GM23338 (cell line): ENCODE data around the gene SMARCA5. TPM values are rescaled to one million over a fixed set of nuclear protein-coding genes. Genes with fewer than 3 reads are reported as not detected.

ENCODE experiments used
- ATAC-seq: fragments of 200-7000 bp; cut with Tn5 transposase; 3 replicates; pipeline ENCODE4 v1.9.1; 2020
- DNase-seq: peaks from one replicate; pipeline ENCODE4 v3.0.0-alpha.2; 2015; ENCODE audit warnings: low spot score
- H2AFZ ChIP-seq: fragments of 200-600 bp; sonication (generic); 2 replicates; pipeline ENCODE4 v1.8.0; 2016; ENCODE audit warnings: antibody characterized with exemption, mild to moderate bottlenecking, moderate library complexity
- H3F3A ChIP-seq: fragments of 200-600 bp; sonication (generic); replicated peaks from 2 replicates; pipeline ENCODE4 v1.8.0; 2017; ENCODE audit warnings: antibody characterized with exemption, mixed run types, low read depth
- H3K27ac ChIP-seq: fragments of 200-600 bp; sonication (generic); 2 replicates; pipeline ENCODE4 v1.6.1; 2016; ENCODE audit warnings: low read depth
- H3K27me3 ChIP-seq: fragments of 200-600 bp; sonication (generic); 2 replicates; pipeline ENCODE4 v1.8.0; 2016; ENCODE audit warnings: mild to moderate bottlenecking, mixed run types, moderate library complexity; ENCODE audit not compliant: insufficient read depth
- H3K36me3 ChIP-seq: fragments of 200-600 bp; sonication (generic); 2 replicates; pipeline ENCODE4 v1.8.0; 2016; ENCODE audit warnings: mild to moderate bottlenecking; ENCODE audit not compliant: insufficient read depth
- H3K4me1 ChIP-seq: fragments of 200-600 bp; sonication (generic); 2 replicates; pipeline ENCODE4 v1.8.0; 2016; ENCODE audit warnings: mild to moderate bottlenecking, moderate library complexity; ENCODE audit not compliant: insufficient read depth
- H3K4me2 ChIP-seq: fragments of 200-600 bp; sonication (generic); 2 replicates; pipeline ENCODE4 v1.7.1; 2017; ENCODE audit warnings: mixed run types
- H3K4me3 ChIP-seq: fragments of 200-600 bp; sonication (generic); 2 replicates; pipeline ENCODE4 v1.6.1; 2016; ENCODE audit warnings: mixed run types
- H3K79me2 ChIP-seq: fragments of 200-600 bp; sonication (generic); replicated peaks from 2 replicates; pipeline ENCODE4 v1.8.0; 2017; ENCODE audit warnings: mild to moderate bottlenecking; ENCODE audit not compliant: insufficient read depth
- H3K9me2 ChIP-seq: fragments of 200-600 bp; sonication (generic); 2 replicates; pipeline ENCODE4 v1.8.0; 2017; ENCODE audit not compliant: insufficient read depth
- H4K20me1 ChIP-seq: fragments of 200-600 bp; sonication (generic); replicated peaks from 2 replicates; pipeline ENCODE4 v1.8.0; 2017; ENCODE audit warnings: mild to moderate bottlenecking; ENCODE audit not compliant: insufficient read depth
- H3K27ac Mint-ChIP-seq: 2 replicates; pipeline ENCODE4 v1.8.0; 2020; ENCODE audit warnings: inconsistent platforms, mild to moderate bottlenecking, moderate library complexity, mixed read lengths
- H3K27me3 Mint-ChIP-seq: 3 replicates; pipeline ENCODE4 v1.8.0; 2022; ENCODE audit warnings: low read depth, mild to moderate bottlenecking, moderate library complexity, mixed read lengths, inconsistent platforms; ENCODE audit not compliant: insufficient read depth, poor library complexity
- H3K36me3 Mint-ChIP-seq: 3 replicates; pipeline ENCODE4 v1.8.0; 2021; ENCODE audit warnings: low read depth, mild to moderate bottlenecking, inconsistent platforms, moderate library complexity, mixed read lengths
- H3K4me1 Mint-ChIP-seq: 3 replicates; pipeline ENCODE4 v1.8.0; 2020; ENCODE audit warnings: mild to moderate bottlenecking, inconsistent platforms, mixed read lengths
- H3K4me3 Mint-ChIP-seq: 3 replicates; pipeline ENCODE4 v1.8.0; 2021; ENCODE audit warnings: moderate library complexity, mild to moderate bottlenecking, inconsistent platforms, mixed read lengths
- H3K9me3 Mint-ChIP-seq: 3 replicates; pipeline ENCODE4 v1.8.0; 2020; ENCODE audit warnings: moderate library complexity, mild to moderate bottlenecking, inconsistent platforms, mixed read lengths
- CREB1 ChIP-seq: fragments of 250-450 bp; sonication (Bioruptor Pico); IDR thresholded peaks from 2 replicates; pipeline ENCODE4 v1.5.0; 2020; ENCODE audit warnings: low read depth, mild to moderate bottlenecking, moderate library complexity
- ETS1 ChIP-seq: IDR thresholded peaks from 2 replicates; pipeline ENCODE4 v1.6.1; 2016; ENCODE audit warnings: antibody characterized with exemption
- EZH2 ChIP-seq: fragments of 200-600 bp; sonication (generic); IDR thresholded peaks from one replicate; pipeline ENCODE4 v1.8.0; 2017; ENCODE audit warnings: antibody characterized with exemption, mild to moderate bottlenecking, low read depth; ENCODE audit not compliant: unreplicated experiment
- EZH2phosphoT487 ChIP-seq: fragments of 200-600 bp; sonication (generic); IDR thresholded peaks from one replicate; pipeline ENCODE4 v1.8.1; 2018; ENCODE audit warnings: antibody characterized with exemption; ENCODE audit not compliant: unreplicated experiment
- JUNB ChIP-seq: IDR thresholded peaks from one replicate; pipeline ENCODE4 v1.6.1; 2016; ENCODE audit warnings: antibody characterized with exemption; ENCODE audit not compliant: unreplicated experiment
- NANOG ChIP-seq: IDR thresholded peaks from 2 replicates; pipeline ENCODE4 v1.6.1; 2016; ENCODE audit warnings: antibody characterized with exemption, borderline replicate concordance
- POLR2AphosphoS5 ChIP-seq: IDR thresholded peaks from 2 replicates; pipeline ENCODE4 v1.6.1; 2016; ENCODE audit warnings: antibody characterized with exemption, low read depth
- STAT1 ChIP-seq: IDR thresholded peaks from one replicate; pipeline ENCODE4 v1.6.1; 2016; ENCODE audit warnings: antibody characterized with exemption; ENCODE audit not compliant: unreplicated experiment
- ZNF114 ChIP-seq: fragments of 250-450 bp; sonication (Bioruptor Pico); IDR thresholded peaks from 2 replicates; pipeline ENCODE4 v1.5.0; 2020; ENCODE audit warnings: mild to moderate bottlenecking, moderate library complexity
- ZNF331 ChIP-seq: fragments of 250-450 bp; sonication (Bioruptor Pico); IDR thresholded peaks from 2 replicates; pipeline ENCODE4 v1.5.0; 2020; ENCODE audit warnings: low read depth, mild to moderate bottlenecking, moderate library complexity
- polyA plus RNA-seq: library from polyadenylated mRNA; unstranded; fragments of >200 nt; fragmentation: Nextera tagmentation; extraction: Ambion mirVana; gene quantifications from 2 replicates; pipeline ENCODE4 v1.2.1, GENCODE V29; 2016
- total RNA-seq: library from RNA; depleted of rRNA; stranded (reverse); fragments of >200 nt; shearing (Covaris generic); gene quantifications from 2 replicates; pipeline ENCODE4 v1.2.3, GENCODE V29; 2014
- TF ChIP-seq, protein P1 (sequence below): fragments of 250-450 bp; sonication (Bioruptor Pico); IDR thresholded peaks from 2 replicates; pipeline ENCODE4 v1.5.0; 2020; ENCODE audit warnings: mild to moderate bottlenecking, moderate library complexity
- TF ChIP-seq, protein P2 (sequence below), 2 experiments: fragments of 200-600 bp in 1 of 2; sonication (generic) in 1 of 2; conservative IDR thresholded peaks; 2 replicates each; pipeline versions ENCODE4 v1.5.1 to v1.6.1; 2016 to 2017; ENCODE audit warnings: antibody characterized with exemption in 2 of 2, low read depth in 2 of 2, mild to moderate bottlenecking in 2 of 2, moderate library complexity in 1 of 2
- TF ChIP-seq, protein P3 (sequence below): IDR thresholded peaks from one replicate; pipeline ENCODE4 v1.6.1; 2018; ENCODE audit warnings: antibody characterized with exemption; ENCODE audit not compliant: unreplicated experiment

Gene SMARCA5
- total and polyA plus RNA-seq, 2 experiments from 2014 or later = 101 to 103 TPM

DNA sequence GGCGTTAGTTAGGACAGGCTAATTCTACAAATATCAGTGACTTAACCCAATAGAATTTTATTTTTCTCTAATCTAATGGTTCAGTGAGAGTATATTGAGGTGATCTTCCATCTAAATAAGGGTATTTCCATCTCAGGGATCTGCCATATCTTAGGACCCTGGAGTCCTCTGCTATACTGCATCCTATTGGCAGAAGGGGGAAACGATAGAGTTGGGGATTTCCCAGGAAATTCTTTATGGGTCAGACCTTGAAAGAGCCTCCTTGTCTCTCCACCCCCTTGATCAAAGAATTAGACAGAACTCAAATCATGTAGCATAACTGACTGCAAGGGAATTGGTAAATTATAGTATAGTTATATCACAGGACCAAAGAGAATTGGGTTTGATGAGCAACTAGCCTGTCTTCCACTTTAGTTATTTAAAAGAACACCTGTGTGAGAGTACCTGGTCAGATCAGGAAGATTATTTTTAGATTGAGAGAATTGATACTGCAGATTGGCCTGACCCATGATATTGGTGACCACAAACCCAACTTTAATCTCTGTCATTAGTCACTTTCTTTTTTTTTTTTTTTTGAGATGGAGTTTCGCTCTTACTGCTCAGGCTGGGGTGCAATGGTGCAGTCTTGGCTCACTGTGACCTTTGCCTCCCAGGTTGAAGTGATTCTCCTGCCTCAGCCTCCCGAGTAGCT lies 25.6 kb downstream of the SMARCA5 start:
- Histone ChIP-seq H3F3A (no peaks in the 10 kb centered on the region), H3K27me3 (no peaks in the 10 kb centered on the region), H3K4me3 (no peak overlapping the region), H3K4me2 (no peak overlapping the region), H3K27ac (no peak overlapping the region), H3K79me2 (peaks cover 9% of the 10 kb centered on the region; the same call in 1 of the 2 replicates), H4K20me1 (peaks cover 4% of the 10 kb centered on the region; the same call in 1 of the 2 replicates), H3K36me3 (peaks cover 90% of the 10 kb centered on the region), H3K4me1 (no peaks in the 10 kb centered on the region), H2AFZ (no peak overlapping the region), H3K9me2 (no peaks in the 10 kb centered on the region)
- Mint-ChIP-seq H3K4me3 (no peak overlapping the region), H3K36me3 (peaks cover 84% of the 10 kb centered on the region), H3K4me1 (no peaks in the 10 kb centered on the region), H3K9me3 (no peaks in the 10 kb centered on the region), H3K27ac (no peak overlapping the region), H3K27me3 (peaks cover 2% of the 10 kb centered on the region)
- ATAC-seq (no peak), DNase-seq (no peak)
- no peak for TF ChIP-seq EZH2phosphoT487
- no peak for TF ChIP-seq ZNF331 (CRISPR knock-in tag)
- TF ChIP-seq, protein P1, sequence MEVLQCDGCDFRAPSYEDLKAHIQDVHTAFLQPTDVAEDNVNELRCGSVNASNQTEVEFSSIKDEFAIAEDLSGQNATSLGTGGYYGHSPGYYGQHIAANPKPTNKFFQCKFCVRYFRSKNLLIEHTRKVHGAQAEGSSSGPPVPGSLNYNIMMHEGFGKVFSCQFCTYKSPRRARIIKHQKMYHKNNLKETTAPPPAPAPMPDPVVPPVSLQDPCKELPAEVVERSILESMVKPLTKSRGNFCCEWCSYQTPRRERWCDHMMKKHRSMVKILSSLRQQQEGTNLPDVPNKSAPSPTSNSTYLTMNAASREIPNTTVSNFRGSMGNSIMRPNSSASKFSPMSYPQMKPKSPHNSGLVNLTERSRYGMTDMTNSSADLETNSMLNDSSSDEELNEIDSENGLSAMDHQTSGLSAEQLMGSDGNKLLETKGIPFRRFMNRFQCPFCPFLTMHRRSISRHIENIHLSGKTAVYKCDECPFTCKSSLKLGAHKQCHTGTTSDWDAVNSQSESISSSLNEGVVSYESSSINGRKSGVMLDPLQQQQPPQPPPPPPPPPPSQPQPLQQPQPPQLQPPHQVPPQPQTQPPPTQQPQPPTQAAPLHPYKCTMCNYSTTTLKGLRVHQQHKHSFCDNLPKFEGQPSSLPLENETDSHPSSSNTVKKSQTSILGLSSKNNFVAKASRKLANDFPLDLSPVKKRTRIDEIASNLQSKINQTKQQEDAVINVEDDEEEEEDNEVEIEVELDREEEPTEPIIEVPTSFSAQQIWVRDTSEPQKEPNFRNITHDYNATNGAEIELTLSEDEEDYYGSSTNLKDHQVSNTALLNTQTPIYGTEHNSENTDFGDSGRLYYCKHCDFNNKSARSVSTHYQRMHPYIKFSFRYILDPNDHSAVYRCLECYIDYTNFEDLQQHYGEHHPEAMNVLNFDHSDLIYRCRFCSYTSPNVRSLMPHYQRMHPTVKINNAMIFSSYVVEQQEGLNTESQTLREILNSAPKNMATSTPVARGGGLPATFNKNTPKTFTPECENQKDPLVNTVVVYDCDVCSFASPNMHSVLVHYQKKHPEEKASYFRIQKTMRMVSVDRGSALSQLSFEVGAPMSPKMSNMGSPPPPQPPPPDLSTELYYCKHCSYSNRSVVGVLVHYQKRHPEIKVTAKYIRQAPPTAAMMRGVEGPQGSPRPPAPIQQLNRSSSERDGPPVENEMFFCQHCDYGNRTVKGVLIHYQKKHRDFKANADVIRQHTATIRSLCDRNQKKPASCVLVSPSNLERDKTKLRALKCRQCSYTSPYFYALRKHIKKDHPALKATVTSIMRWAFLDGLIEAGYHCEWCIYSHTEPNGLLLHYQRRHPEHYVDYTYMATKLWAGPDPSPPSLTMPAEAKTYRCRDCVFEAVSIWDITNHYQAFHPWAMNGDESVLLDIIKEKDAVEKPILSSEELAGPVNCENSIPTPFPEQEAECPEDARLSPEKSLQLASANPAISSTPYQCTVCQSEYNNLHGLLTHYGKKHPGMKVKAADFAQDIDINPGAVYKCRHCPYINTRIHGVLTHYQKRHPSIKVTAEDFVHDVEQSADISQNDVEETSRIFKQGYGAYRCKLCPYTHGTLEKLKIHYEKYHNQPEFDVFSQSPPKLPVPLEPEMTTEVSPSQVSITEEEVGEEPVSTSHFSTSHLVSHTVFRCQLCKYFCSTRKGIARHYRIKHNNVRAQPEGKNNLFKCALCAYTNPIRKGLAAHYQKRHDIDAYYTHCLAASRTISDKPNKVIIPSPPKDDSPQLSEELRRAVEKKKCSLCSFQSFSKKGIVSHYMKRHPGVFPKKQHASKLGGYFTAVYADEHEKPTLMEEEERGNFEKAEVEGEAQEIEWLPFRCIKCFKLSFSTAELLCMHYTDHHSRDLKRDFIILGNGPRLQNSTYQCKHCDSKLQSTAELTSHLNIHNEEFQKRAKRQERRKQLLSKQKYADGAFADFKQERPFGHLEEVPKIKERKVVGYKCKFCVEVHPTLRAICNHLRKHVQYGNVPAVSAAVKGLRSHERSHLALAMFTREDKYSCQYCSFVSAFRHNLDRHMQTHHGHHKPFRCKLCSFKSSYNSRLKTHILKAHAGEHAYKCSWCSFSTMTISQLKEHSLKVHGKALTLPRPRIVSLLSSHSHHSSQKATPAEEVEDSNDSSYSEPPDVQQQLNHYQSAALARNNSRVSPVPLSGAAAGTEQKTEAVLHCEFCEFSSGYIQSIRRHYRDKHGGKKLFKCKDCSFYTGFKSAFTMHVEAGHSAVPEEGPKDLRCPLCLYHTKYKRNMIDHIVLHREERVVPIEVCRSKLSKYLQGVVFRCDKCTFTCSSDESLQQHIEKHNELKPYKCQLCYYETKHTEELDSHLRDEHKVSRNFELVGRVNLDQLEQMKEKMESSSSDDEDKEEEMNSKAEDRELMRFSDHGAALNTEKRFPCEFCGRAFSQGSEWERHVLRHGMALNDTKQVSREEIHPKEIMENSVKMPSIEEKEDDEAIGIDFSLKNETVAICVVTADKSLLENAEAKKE (CRISPR knock-in tag) = no peak
- TF ChIP-seq STAT1 = no peak
- TF ChIP-seq CREB1 (CRISPR knock-in tag) = no peak
- TF ChIP-seq ZNF114 (CRISPR knock-in tag) = no peak
- no peak for TF ChIP-seq NANOG
- no peak for TF ChIP-seq JUNB
- TF ChIP-seq EZH2 = no peak
- TF ChIP-seq, protein P2, sequence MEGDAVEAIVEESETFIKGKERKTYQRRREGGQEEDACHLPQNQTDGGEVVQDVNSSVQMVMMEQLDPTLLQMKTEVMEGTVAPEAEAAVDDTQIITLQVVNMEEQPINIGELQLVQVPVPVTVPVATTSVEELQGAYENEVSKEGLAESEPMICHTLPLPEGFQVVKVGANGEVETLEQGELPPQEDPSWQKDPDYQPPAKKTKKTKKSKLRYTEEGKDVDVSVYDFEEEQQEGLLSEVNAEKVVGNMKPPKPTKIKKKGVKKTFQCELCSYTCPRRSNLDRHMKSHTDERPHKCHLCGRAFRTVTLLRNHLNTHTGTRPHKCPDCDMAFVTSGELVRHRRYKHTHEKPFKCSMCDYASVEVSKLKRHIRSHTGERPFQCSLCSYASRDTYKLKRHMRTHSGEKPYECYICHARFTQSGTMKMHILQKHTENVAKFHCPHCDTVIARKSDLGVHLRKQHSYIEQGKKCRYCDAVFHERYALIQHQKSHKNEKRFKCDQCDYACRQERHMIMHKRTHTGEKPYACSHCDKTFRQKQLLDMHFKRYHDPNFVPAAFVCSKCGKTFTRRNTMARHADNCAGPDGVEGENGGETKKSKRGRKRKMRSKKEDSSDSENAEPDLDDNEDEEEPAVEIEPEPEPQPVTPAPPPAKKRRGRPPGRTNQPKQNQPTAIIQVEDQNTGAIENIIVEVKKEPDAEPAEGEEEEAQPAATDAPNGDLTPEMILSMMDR (conservative IDR thresholded peaks at IDR 0.05; ENCODE audit: low read depth in 2 of 2) = no peak; a peak in 1 of 4 replicates
- TF ChIP-seq POLR2AphosphoS5 = no peak
- TF ChIP-seq, protein P3, sequence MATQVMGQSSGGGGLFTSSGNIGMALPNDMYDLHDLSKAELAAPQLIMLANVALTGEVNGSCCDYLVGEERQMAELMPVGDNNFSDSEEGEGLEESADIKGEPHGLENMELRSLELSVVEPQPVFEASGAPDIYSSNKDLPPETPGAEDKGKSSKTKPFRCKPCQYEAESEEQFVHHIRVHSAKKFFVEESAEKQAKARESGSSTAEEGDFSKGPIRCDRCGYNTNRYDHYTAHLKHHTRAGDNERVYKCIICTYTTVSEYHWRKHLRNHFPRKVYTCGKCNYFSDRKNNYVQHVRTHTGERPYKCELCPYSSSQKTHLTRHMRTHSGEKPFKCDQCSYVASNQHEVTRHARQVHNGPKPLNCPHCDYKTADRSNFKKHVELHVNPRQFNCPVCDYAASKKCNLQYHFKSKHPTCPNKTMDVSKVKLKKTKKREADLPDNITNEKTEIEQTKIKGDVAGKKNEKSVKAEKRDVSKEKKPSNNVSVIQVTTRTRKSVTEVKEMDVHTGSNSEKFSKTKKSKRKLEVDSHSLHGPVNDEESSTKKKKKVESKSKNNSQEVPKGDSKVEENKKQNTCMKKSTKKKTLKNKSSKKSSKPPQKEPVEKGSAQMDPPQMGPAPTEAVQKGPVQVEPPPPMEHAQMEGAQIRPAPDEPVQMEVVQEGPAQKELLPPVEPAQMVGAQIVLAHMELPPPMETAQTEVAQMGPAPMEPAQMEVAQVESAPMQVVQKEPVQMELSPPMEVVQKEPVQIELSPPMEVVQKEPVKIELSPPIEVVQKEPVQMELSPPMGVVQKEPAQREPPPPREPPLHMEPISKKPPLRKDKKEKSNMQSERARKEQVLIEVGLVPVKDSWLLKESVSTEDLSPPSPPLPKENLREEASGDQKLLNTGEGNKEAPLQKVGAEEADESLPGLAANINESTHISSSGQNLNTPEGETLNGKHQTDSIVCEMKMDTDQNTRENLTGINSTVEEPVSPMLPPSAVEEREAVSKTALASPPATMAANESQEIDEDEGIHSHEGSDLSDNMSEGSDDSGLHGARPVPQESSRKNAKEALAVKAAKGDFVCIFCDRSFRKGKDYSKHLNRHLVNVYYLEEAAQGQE = no peak
- no peak for TF ChIP-seq ETS1
